Stomach (tissue), 9 donors: ENCODE measurements around the gene FYCO1. TPM values are rescaled to one million over a fixed set of nuclear protein-coding genes. Genes with fewer than 3 reads are reported as not detected.

ENCODE experiments used
- DNase-seq, 2 donors: peaks; one replicate each; pipeline versions ENCODE4 v3.0.0 to v3.0.0-alpha.2; 2013 to 2019
- H3K27ac ChIP-seq, 5 donors: fragments of 200-600 bp in 4 of 5; sonication (generic) in 4 of 5; one replicate each; pipeline ENCODE4 v1.5.1; 2013 to 2019; ENCODE audit warnings: mild to moderate bottlenecking in 1 of 5, moderate library complexity in 1 of 5
- H3K27me3 ChIP-seq, 3 donors: fragments of 200-600 bp; sonication (generic); one replicate each; pipeline ENCODE4 v1.5.1; 2017 to 2019; ENCODE audit warnings: mixed run types in 1 of 3
- H3K36me3 ChIP-seq, 4 donors: fragments of 200-600 bp; sonication (generic); 1 replicate in 3 of 4; 2 replicates in 1 of 4; pipeline ENCODE4 v1.5.1; 2016 to 2019
- H3K4me1 ChIP-seq, 4 donors: fragments of 200-600 bp; sonication (generic); one replicate each; pipeline ENCODE4 v1.5.1; 2016 to 2019
- H3K4me3 ChIP-seq, 4 donors: fragments of 200-600 bp; sonication (generic) in 3 of 4; one replicate each; pipeline ENCODE4 v1.5.1; 2016 to 2019; ENCODE audit warnings: mild to moderate bottlenecking in 1 of 4
- H3K9me3 ChIP-seq, 4 donors: fragments of 200-600 bp; sonication (generic); one replicate each; pipeline ENCODE4 v1.5.1; 2016 to 2019
- EP300 ChIP-seq: sonication (generic); formaldehyde crosslinking; IDR thresholded peaks from one replicate; pipeline ENCODE4 v1.6.1; 2017; ENCODE audit warnings: antibody characterized with exemption
- POLR2A ChIP-seq, 4 donors: fragments of 450-650 bp; IDR thresholded peaks; one replicate each; pipeline ENCODE4 v1.6.1; 2016; ENCODE audit warnings: antibody characterized with exemption in 4 of 4, control low read depth in 2 of 4, mild to moderate bottlenecking in 1 of 4, moderate library complexity in 1 of 4
- POLR2AphosphoS5 ChIP-seq, 3 donors: sonication (generic); formaldehyde crosslinking; IDR thresholded peaks; one replicate each; pipeline ENCODE4 v1.6.1; 2016; ENCODE audit warnings: antibody characterized with exemption in 3 of 3
- WGBS, 5 donors: extraction: QIAGEN DNeasy Blood & Tissue Kit in 3 of 5; methylation state at CpG; one replicate each; pipeline versions ENCODE4 v1.1.5 to v1.1.7; 2013 to 2018; 5-methylcytosine and 5-hydroxymethylcytosine counted together
- intact Hi-C: fragments of 100-400 bp; cut with DNase I; formaldehyde crosslinking; loops from one replicate; pipeline ENCODE4 v1.15.1; 2023; ENCODE audit warnings: low total_unique reads
- polyA plus RNA-seq, 3 donors: library from polyadenylated mRNA; stranded (reverse); fragments of 200-250 nt; gene quantifications; one replicate each; pipeline ENCODE4 v1.2.3, GENCODE V29; 2013
- total RNA-seq, 5 donors: library from RNA; depleted of rRNA; stranded (reverse); fragments of >200 nt; gene quantifications; one replicate each; pipeline versions ENCODE4 v1.1.0 to v1.2.3, GENCODE V29; 2014 to 2016
- TF ChIP-seq, protein P1 (sequence below), 7 experiments: fragments of 450-650 bp in 4 of 7; fragments of 200-600 bp in 3 of 7; sonication (generic) in 3 of 7; IDR thresholded peaks; one replicate each; pipeline ENCODE4 v1.5.1; 2016 to 2019; ENCODE audit warnings: antibody characterized with exemption in 7 of 7, control low read depth in 2 of 7, mild to moderate bottlenecking in 1 of 7
- donor health status: healthy with polysubstance abuse.
- donor health status: Bipolar disorder and iron deficiency.
- donor health status: healthy.

Gene FYCO1
- total and polyA plus RNA-seq, 8 donors, result 10.7 to 97.4 (median 25.3) TPM

DNA sequence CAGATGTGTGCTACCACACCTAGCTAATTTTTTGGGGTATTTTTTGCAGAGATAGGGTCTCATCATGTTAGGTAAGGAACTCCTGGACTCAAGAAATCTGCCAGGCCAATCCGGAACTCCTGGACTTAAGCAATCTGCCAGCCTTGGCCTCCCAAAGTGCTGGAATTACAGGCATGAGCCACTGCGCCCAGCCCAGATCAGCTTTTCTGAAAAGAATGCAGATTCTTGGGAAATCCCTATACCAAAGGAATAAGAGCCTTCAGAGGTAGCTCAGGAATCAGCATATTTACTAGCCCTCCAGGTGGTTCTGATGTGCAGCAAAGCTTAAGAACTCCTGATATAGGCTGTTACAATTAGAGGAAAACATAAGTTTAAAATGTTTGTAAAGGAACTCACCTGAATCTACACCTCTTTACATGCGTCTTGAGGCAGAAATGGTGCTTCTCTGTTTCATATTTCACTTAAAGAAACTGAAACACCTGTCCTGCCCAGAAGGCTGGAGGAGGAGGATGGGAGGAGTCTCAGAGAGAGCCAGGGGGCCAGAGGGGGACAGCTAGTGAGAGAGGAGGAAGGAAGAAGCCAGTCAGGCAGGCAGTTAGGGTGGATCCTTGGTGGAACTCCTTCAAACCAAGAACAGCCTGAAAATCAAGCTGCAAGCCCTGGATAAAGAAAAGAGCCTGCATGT lies 31.5 kb upstream of the FYCO1 start, which contains the start of gene XCR1:
TSS of gene XCR1 (minus strand) at position 463 of the 685 bp plus-strand sequence. CDS start 5,536 bp downstream, outside the sequence.
- DNase-seq, result no peak
- peaks cover 0 to 18% (median 9%) of the 10 kb centered on the region in 4 donors for H3K9me3 ChIP-seq
- H3K4me3 ChIP-seq, result no peak within 1 kb of the TSS
- intact Hi-C loops, result no loop called here
- no peaks in the 10 kb centered on the region for H3K27me3 ChIP-seq
- H3K36me3 ChIP-seq, result no peaks in the 10 kb centered on the region
- H3K27ac ChIP-seq, result no peak within 1 kb of the TSS
- 92 to 97% (median 95%) methylated on average over 3 of the region's 3 CpGs for WGBS, 5 donors
- no peak for TF ChIP-seq POLR2A (IDR thresholded peaks at IDR 0.05)
- TF ChIP-seq, protein P1, sequence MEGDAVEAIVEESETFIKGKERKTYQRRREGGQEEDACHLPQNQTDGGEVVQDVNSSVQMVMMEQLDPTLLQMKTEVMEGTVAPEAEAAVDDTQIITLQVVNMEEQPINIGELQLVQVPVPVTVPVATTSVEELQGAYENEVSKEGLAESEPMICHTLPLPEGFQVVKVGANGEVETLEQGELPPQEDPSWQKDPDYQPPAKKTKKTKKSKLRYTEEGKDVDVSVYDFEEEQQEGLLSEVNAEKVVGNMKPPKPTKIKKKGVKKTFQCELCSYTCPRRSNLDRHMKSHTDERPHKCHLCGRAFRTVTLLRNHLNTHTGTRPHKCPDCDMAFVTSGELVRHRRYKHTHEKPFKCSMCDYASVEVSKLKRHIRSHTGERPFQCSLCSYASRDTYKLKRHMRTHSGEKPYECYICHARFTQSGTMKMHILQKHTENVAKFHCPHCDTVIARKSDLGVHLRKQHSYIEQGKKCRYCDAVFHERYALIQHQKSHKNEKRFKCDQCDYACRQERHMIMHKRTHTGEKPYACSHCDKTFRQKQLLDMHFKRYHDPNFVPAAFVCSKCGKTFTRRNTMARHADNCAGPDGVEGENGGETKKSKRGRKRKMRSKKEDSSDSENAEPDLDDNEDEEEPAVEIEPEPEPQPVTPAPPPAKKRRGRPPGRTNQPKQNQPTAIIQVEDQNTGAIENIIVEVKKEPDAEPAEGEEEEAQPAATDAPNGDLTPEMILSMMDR (IDR thresholded peaks at IDR 0.05), result no peak
- TF ChIP-seq EP300, result no peak
- TF ChIP-seq POLR2AphosphoS5 (IDR thresholded peaks at IDR 0.05), result no peak
- H3K4me1 ChIP-seq, result no peaks in the 10 kb centered on the region

DNA sequence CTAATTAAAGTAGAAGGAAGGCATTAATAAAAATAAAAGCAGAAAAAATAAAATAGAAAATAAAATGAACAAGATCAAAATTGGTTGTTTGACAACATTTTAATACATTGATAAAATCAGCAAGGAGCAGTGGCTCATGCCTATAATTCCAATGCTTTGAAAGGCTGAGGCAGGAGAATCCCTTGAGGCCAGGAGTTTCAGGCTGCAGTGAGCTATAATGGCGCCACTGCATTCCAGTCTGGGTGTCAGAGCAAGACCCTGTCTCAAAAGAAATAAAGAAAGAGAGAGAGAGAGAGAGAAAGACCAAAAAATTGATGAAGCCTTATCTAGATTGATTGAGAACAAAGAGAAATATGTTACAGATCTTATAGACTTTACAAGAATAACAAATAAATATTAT lies 29.5 kb upstream of the FYCO1 start:
- Histone ChIP-seq H3K4me3 (no peak overlapping the region), H3K36me3 (no peaks in the 10 kb centered on the region), H3K27ac (no peak overlapping the region), H3K4me1 (no peaks in the 10 kb centered on the region), H3K9me3 (peaks cover 0 to 15% (median 8%) of the 10 kb centered on the region in 4 donors), H3K27me3 (no peaks in the 10 kb centered on the region)
- intact Hi-C loops, result no loop called here
- TF ChIP-seq, protein P1 (IDR thresholded peaks at IDR 0.05), result no peak
- TF ChIP-seq EP300, result no peak
- TF ChIP-seq POLR2A (IDR thresholded peaks at IDR 0.05), result no peak
- TF ChIP-seq POLR2AphosphoS5 (IDR thresholded peaks at IDR 0.05), result no peak
- no peak for DNase-seq
- 64 to 95% (median 78%) methylated on average over 1 of the region's 1 CpG for WGBS, 5 donors

DNA sequence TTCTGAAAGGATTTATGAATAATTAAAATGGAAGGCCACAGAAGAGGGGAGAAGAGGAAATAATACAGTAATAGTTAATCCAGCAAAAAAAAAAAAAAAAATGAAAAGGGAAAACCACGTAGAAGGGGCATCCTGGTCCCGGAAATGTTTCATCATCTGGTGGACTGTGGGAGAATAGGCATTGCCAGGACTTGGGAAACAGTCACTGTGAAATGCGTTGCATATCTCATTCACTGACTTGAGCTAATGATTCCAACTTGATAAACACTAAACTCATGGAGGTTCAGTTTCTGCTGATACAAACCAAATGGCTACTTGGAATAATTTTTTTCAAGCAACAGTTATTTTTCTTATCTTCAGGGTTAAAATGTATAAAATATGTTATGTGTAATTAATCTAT lies 28.5 kb upstream of the FYCO1 start:
- no peak overlapping the region for H3K4me3 ChIP-seq
- WGBS, 5 donors, result 45 to 77% (median 55%) methylated on average over 3 of the region's 3 CpGs
- peaks cover 0 to 15% (median 8%) of the 10 kb centered on the region in 4 donors for H3K9me3 ChIP-seq
- DNase-seq, result no peak
- intact Hi-C loops, result no loop called here
- no peak overlapping the region for H3K27ac ChIP-seq
- no peak for TF ChIP-seq EP300
- TF ChIP-seq POLR2AphosphoS5 (IDR thresholded peaks at IDR 0.05), result no peak
- TF ChIP-seq POLR2A (IDR thresholded peaks at IDR 0.05), result no peak
- TF ChIP-seq, protein P1 (IDR thresholded peaks at IDR 0.05), result no peak
- H3K27me3 ChIP-seq, result no peaks in the 10 kb centered on the region
- H3K4me1 ChIP-seq, result no peaks in the 10 kb centered on the region
- no peaks in the 10 kb centered on the region for H3K36me3 ChIP-seq

DNA sequence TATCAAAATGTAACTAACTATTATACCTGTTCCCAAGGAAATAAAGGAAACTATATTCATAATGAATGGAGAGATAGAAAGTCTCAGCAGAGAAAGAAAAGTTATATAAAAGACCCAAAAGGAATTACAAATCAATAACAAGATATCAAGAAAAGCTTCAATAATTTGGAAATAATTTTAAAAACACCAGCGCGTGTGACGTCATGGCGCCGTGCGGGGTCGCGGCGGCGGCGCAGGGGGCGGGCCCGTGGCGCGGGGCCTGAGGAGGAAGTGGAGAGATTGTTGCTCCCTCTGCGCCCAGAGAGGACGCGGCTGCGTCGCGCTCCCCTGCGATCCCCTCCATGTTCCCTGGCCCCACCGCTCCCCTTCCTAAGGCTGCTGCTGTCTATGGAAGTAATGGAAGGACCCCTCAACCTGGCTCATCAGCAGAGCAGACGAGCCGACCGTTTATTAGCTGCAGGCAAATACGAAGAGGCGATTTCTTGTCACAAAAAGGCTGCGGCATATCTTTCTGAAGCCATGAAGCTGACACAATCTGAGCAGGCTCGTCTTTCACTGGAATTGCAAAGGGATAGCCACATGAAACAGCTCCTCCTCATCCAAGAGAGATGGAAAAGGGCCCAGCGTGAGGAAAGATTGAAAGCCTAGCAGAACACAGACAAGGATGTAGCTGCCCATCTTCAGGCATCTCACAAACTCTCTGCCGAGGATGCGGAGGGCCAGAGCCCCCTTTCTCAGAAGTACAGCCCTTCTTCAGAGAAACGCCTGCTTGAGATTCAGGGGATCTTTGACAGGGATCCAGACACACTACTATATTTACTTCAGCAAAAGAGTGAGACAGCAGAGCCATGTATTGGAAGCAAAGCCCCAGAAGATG lies 27.5 kb upstream of the FYCO1 start:
- no peaks in the 10 kb centered on the region for H3K27me3 ChIP-seq
- TF ChIP-seq EP300 (no peak), POLR2A (IDR thresholded peaks at IDR 0.05) (no peak)
- TF ChIP-seq, protein P1 (IDR thresholded peaks at IDR 0.05), result no peak
- intact Hi-C loops, result no loop called here
- WGBS, 5 donors, result 91 to 93% (median 91%) methylated on average over 34 of the region's 34 CpGs
- no peak for DNase-seq
- H3K36me3 ChIP-seq, result no peaks in the 10 kb centered on the region
- H3K9me3 ChIP-seq, result peaks cover 0 to 12% (median 7%) of the 10 kb centered on the region in 4 donors
- no peak overlapping the region for H3K4me3 ChIP-seq
- H3K4me1 ChIP-seq, result no peaks in the 10 kb centered on the region
- no peak overlapping the region for H3K27ac ChIP-seq
